Amygdala (tissue), 56 donors: ENCODE data around the gene FAM13A.

Experiments used
- DNase-seq, 56 donors: peaks; one replicate each; lab custom pipeline; 2025; lab: John Stamatoyannopoulos, UW

FAM13A gene

DNA sequence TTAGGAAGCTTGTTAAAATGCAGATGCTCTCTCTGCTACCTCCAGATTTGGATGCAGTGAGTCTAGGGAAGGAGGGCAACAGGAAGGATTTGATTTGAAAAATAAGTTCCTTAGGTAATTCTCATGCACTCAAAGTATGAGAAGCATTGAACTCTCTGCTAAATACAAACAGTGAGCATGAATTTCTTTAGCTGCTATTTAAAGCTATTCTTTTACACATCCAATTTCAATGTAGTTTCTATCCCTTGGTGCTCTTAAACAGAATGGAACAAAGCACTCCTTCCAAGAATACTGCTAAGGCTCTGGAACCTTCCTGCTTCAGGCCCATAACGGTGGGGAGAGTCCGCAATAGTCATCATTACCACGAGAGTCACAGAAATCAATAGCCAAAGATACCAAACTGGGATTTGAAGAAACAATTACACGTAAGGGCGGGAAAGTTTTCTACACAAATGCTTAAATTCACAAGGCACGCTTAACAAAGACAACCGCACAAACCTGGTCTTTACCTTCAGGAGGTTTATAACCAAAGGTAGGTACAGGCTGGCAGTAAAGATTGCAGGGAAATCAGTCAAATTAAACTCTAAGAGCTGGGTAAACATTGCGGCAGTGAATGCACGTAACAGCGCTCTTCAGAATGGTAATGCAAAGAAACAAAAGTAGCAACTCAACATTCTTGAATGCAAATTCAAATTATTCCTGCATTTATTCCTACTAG is 236.1 kb downstream of the FAM13A start:
- peak in 1 of 56 donors; percentile 27 for DNase-seq

- no peak for DNase-seq
These were observed 236.9 kb downstream of the FAM13A start for GRCh38 chr4:88819818-88820697.

DNA sequence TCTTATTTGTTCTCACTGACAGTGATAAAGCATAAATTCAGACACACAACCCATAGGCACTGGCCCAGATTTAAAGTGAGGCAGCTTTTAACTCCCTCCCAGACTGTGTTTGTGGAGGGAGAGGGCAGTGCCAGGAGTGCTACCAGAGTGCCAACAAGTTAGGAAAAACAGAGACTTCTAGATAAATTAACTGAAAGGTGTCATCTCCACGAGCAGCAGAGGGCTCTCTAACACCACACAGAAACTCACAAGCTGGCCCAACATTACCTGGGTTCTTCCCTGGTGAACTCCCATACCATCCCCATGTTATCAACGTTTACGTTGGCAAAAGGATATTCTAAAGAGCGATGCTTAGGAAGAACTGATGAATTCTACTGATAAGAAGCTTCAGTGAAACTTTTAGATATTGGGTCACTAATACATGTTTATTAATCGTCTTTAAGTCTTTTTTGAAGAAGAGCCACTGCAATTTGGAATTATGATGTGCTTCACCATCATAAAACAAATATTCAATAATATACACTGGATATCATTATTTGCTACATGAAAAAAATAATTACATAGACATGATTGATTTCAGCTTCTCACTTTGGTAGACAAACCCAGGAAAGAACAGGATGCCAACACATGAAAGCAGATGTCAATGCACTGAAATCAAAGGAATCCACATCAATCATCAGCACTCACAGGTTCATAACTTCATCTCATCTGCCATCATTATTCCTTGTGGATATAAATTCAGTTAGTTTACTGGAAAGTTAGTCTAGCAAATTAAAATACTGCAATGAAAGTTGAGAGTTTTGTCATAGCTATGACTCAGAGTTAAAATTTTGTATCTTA is 238.1 kb downstream of the FAM13A start:
- peak in 26 of 56 donors; percentile 5 to 69 (median 20) for DNase-seq

DNA sequence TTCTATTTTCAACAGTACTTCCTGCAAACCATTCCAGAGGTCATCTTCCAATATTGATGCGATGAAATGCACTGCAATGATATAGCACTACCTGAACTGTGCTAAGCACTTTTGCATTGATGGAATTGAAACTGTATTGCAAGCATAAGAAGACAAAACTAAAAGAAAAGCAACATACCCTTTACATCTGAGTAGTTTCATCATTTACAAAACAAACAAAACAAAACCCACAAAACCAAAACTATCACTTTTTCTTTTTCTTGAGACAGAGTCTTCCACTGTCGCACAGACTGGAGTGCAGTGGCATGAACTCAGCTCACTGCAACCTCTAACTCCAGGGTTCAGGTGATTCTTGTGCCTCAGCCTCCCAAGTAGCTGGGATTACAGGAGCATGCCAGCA is 239.2 kb downstream of the FAM13A start:
- no peak for DNase-seq

DNA sequence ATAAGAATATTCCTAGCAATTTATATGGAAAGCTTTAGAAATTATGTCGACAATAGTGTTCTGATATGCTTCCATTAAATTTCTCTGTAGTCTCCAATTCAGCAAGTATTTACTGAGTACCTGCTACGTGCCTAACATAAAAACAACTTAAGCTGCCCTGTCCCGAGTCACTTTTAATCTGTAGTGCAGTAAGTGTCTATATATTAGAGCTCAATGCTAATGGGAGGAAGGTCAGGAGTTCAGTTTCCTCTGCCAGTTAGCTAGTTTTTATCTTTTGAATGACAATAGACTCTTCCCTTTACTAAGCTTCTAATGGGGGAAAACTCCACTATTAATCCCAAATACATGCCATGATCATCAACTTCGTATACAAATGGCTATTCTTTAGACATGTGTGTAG is 240.6 kb downstream of the FAM13A start:
- no peak for DNase-seq

- no peak for DNase-seq
These were observed 242.9 kb downstream of the FAM13A start for GRCh38 chr4:88814043-88814617.

- no peak for DNase-seq
These were observed 244.0 kb downstream of the FAM13A start for GRCh38 chr4:88813013-88813412.

- DNase-seq: no peak
These were observed 244.6 kb downstream of the FAM13A start for GRCh38 chr4:88812420-88812819.

GRCh38 chr4:88811904-88812303 is 245.1 kb downstream of the FAM13A start:
- DNase-seq: no peak

DNA sequence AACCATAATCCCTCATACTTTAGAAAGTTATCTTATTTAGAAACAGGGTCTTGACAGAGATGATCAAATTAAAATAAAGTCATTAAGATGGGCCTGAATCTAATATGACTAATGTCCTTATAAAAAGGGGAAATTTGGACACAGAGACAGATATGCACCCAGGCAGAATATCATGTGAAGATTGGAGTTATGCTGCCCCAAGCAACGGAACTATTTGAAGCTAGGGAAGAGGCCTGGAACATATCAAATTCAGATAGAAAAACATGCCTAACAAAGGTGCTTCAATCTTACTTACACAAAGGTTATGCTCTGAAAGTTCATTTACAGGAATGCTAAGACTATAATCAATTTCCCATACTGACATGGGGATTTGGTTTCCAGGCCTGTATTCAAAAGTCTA is 246.7 kb downstream of the FAM13A start:
- no peak for DNase-seq

GRCh38 chr4:88809576-88810219 is 247.3 kb downstream of the FAM13A start:
- DNase-seq: no peak

- DNase-seq: no peak
These were observed 247.9 kb downstream of the FAM13A start for GRCh38 chr4:88809101-88809500.

- no peak for DNase-seq
These were observed 249.5 kb downstream of the FAM13A start for GRCh38 chr4:88807499-88807898.

- no peak for DNase-seq
These were observed 252.8 kb downstream of the FAM13A start for GRCh38 chr4:88804234-88804633.

- peak in 1 of 56 donors; percentile 27 for DNase-seq
These were observed 253.3 kb downstream of the FAM13A start for GRCh38 chr4:88803600-88804096.

DNA sequence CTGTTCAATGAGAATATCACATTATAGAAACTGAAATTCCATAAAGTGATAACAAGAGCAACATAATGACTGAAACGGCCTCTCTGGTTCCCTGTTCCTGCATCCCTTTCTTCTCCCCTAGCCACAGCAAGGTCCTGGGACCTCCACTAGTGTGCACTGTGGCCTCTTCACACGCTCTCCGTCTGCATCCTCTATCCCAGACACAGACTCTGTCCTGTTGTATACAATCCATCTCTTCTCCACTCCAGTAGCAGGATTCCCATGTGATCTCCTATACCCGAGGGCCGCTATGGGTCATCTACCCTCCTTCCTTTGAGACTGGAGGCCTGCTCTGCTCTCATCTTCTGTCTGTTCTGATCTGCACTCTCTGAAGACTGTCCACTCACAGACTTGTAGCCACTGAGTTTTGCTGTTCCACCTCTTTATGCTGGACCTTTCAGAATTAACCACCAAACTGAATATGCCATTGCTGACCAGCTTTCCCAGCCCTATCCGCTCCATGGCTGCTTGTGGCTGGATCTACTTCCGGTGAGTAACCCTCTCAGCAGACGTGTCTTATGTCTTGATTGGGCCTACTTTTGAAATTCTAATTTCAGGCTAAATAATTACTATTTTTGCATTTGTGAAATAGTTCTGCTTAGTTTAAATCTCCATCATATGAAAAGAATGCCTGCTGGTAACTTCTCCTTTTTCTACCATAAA is 254.2 kb downstream of the FAM13A start:
- no peak for DNase-seq

DNA sequence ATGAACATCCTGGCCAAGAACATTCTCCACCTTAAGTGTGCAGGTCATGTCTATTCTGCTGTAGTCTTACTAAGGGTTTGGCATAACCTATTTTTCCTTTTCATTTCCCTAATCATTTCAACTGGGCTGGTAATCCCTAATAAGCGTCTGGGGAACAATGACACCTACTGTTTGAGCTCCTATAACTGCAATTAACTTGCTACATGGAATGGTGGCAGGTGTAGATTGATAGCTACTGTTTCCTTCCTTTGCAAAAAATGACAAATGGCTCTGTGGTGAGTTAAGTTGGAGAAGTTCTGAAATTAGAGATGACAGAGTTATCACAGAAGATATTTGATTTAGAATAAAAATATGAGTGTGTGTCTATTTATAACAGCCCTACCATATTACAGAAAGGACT is 254.8 kb downstream of the FAM13A start:
- no peak for DNase-seq

GRCh38 chr4:88799900-88800299 is 257.1 kb downstream of the FAM13A start:
- DNase-seq: no peak

DNA sequence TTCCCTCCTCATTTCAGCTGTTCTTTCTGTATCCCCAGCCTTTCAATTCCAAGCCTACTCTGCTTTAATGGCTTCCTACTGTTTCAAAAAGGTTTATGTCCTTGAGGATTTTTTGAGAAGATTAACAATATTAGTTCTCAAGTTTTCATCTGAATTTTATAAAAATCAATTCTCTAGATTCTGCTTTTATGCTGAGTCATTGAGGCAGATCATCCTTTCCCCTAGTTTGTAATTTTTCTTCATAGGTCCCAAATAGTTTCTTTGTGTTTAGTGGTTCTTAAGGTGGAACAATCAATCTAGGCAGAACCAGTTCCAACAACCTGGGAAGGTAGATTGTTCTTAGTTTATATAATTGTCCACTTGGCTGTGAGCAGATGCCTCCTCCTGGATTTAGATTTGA is 259.3 kb downstream of the FAM13A start:
- DNase-seq: no peak
